PFSK-1 (cell line): ENCODE data around the gene ERC2.

Experiments used
- FOXP2 ChIP-seq: optimal IDR thresholded peaks from 2 replicates; pipeline ENCODE3; 2011; ENCODE audit warnings: borderline replicate concordance, control low read depth, inconsistent platforms; ENCODE audit not compliant: insufficient read depth; ENCODE audit errors: extremely low read length, extremely low read depth
- POLR2AphosphoS5 ChIP-seq: IDR thresholded peaks from 2 replicates; pipeline ENCODE4 v1.6.1; 2012; ENCODE audit warnings: low read depth, mild to moderate bottlenecking, control low read depth, low read length, moderate library complexity
- REST ChIP-seq, 2 experiments: IDR thresholded peaks; 2 replicates each; pipeline versions ENCODE4 v1.6.1 to v1.8.0; 2011 to 2012; ENCODE audit warnings: low read depth in 2 of 2, low read length in 2 of 2, control low read depth in 1 of 2, inconsistent platforms in 1 of 2, mild to moderate bottlenecking in 1 of 2, moderate library complexity in 1 of 2; ENCODE audit not compliant: insufficient read depth in 1 of 2
- SIN3A ChIP-seq: IDR thresholded peaks from 2 replicates; pipeline ENCODE4 v1.6.1; 2012; ENCODE audit warnings: mild to moderate bottlenecking, low read length, moderate library complexity, borderline replicate concordance; ENCODE audit not compliant: insufficient read depth
- TAF1 ChIP-seq: IDR thresholded peaks from 2 replicates; pipeline ENCODE4 v1.6.1; 2012; ENCODE audit warnings: low read length, control low read depth, borderline replicate concordance; ENCODE audit not compliant: insufficient read depth

Gene ERC2

GRCh38 chr3:55484191-55484689 lies 984.0 kb downstream of the ERC2 start:
- TF ChIP-seq REST (IDR thresholded peaks at IDR 0.05; ENCODE audit: insufficient read depth in 1 of 2, low read depth in 2 of 2, low read length in 2 of 2) (no peak), TAF1 (no peak), SIN3A (no peak), POLR2AphosphoS5 (no peak), FOXP2 (no peak)

GRCh38 chr3:55483196-55484095 lies 984.8 kb downstream of the ERC2 start:
- TF ChIP-seq TAF1: no peak
- no peak for TF ChIP-seq REST (IDR thresholded peaks at IDR 0.05; ENCODE audit: insufficient read depth in 1 of 2, low read depth in 2 of 2, low read length in 2 of 2)
- TF ChIP-seq SIN3A: no peak
- TF ChIP-seq POLR2AphosphoS5: no peak
- TF ChIP-seq FOXP2: no peak

GRCh38 chr3:55482496-55483195 lies 985.6 kb downstream of the ERC2 start:
- TF ChIP-seq SIN3A: no peak
- TF ChIP-seq FOXP2: no peak
- TF ChIP-seq POLR2AphosphoS5: no peak
- TF ChIP-seq REST (IDR thresholded peaks at IDR 0.05; ENCODE audit: insufficient read depth in 1 of 2, low read depth in 2 of 2, low read length in 2 of 2): no peak
- TF ChIP-seq TAF1: no peak

GRCh38 chr3:55481744-55482495 lies 986.3 kb downstream of the ERC2 start:
- TF ChIP-seq POLR2AphosphoS5: no peak
- no peak for TF ChIP-seq SIN3A
- TF ChIP-seq REST (IDR thresholded peaks at IDR 0.05; ENCODE audit: insufficient read depth in 1 of 2, low read depth in 2 of 2, low read length in 2 of 2): no peak
- no peak for TF ChIP-seq FOXP2
- TF ChIP-seq TAF1: no peak
